ENCODE measurements around the gene AWAT2. TPM values are rescaled to one million over a fixed set of nuclear protein-coding genes. Genes with fewer than 3 reads are reported as not detected.

The AWAT2 gene
- total RNA-seq: not detected
- not detected for polyA plus RNA-seq
- total RNA-seq: 0 reads per million in 6 experiments

DNA sequence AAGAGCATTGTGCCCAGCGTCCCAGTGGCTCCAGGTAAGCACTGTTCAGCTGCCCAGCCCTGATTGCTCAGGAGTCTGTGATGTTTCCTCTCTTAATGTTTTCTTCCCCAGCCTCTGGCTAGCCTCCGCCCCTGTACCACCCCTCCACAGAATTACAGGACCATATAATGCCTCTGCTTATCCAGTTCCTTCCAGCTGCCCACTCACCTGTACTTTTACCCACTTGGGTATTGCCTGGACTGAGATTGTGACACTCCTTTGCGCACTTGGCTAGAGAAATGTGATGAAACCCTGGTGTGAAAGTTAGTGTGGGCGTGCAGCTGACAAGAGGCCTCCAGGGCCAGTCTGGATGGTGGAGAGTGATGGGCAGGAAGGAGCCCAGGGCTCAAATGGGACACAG lies at the start of gene AWAT2:
Gene AWAT2 (minus strand): TSS at position 14 of the 400 bp plus-strand sequence. CDS start 6 bp downstream, at position 8.
- no peak within 1 kb of the TSS for H3K4me3 Mint-ChIP-seq
- DNase-seq (no peak), ATAC-seq (no peak)
- H3K4me1 Mint-ChIP-seq: no peaks in the 10 kb centered on the region
- peak within 1 kb of the TSS in 2 of 10 donors; percentile 5 to 37 for H3K27ac Mint-ChIP-seq
- H3K36me3 Mint-ChIP-seq: no peaks in the 10 kb centered on the region
- H3K9me3 Mint-ChIP-seq: no peaks in the 10 kb centered on the region
- POLR2A ChIA-PET: no interaction called here
- peaks cover 0 to 10% (median 0%) of the 10 kb centered on the region in 5 donors for H3K27me3 Mint-ChIP-seq

- peaks cover 0 to 4% (median 0%) of the 10 kb centered on the region in 9 donors for H3K9me3 Mint-ChIP-seq
- POLR2A ChIA-PET: no interaction called here
- no peaks in the 10 kb centered on the region for H3K4me1 Mint-ChIP-seq
- no peak overlapping the region for H3K4me3 Mint-ChIP-seq
- no peak for ATAC-seq
- no peak for DNase-seq
- H3K27me3 Mint-ChIP-seq: peaks cover 5 to 20% (median 7%) of the 10 kb centered on the region in 5 donors
- H3K27ac Mint-ChIP-seq: no peak overlapping the region
- no peaks in the 10 kb centered on the region for H3K36me3 Mint-ChIP-seq
These were observed 46.3 kb upstream of the AWAT2 start for GRCh38 chrX:70096052-70096451.

- H3K9me3 Mint-ChIP-seq: no peaks in the 10 kb centered on the region
- peaks cover 0 to 10% (median 0%) of the 10 kb centered on the region in 5 donors for H3K27me3 Mint-ChIP-seq
- no peak for ATAC-seq
- no peak for DNase-seq
- H3K36me3 Mint-ChIP-seq: no peaks in the 10 kb centered on the region
- H3K27ac Mint-ChIP-seq: no peak overlapping the region
- POLR2A ChIA-PET: no interaction called here
- H3K4me3 Mint-ChIP-seq: no peak overlapping the region
- H3K4me1 Mint-ChIP-seq: peaks cover 0 to 8% (median 1%) of the 10 kb centered on the region in 4 donors
These were observed 42.5 kb upstream of the AWAT2 start for GRCh38 chrX:70092247-70092646.

- Mint-ChIP-seq H3K27ac (no peak overlapping the region), H3K9me3 (no peaks in the 10 kb centered on the region), H3K27me3 (no peaks in the 10 kb centered on the region), H3K4me1 (peaks cover 0 to 8% (median 1%) of the 10 kb centered on the region in 4 donors), H3K4me3 (no peak overlapping the region), H3K36me3 (no peaks in the 10 kb centered on the region)
- POLR2A ChIA-PET: no interaction called here
- no peak for DNase-seq
- no peak for ATAC-seq
These were observed 40.0 kb upstream of the AWAT2 start for GRCh38 chrX:70089604-70090297.

GRCh38 chrX:70088751-70089150 lies 39.0 kb upstream of the AWAT2 start:
- no peaks in the 10 kb centered on the region for H3K27me3 Mint-ChIP-seq
- POLR2A ChIA-PET: no interaction called here
- no peak for DNase-seq
- no peak overlapping the region for H3K27ac Mint-ChIP-seq
- peaks cover 0 to 8% (median 1%) of the 10 kb centered on the region in 4 donors for H3K4me1 Mint-ChIP-seq
- H3K36me3 Mint-ChIP-seq: no peaks in the 10 kb centered on the region
- no peak for ATAC-seq
- no peaks in the 10 kb centered on the region for H3K9me3 Mint-ChIP-seq
- no peak overlapping the region for H3K4me3 Mint-ChIP-seq

DNA sequence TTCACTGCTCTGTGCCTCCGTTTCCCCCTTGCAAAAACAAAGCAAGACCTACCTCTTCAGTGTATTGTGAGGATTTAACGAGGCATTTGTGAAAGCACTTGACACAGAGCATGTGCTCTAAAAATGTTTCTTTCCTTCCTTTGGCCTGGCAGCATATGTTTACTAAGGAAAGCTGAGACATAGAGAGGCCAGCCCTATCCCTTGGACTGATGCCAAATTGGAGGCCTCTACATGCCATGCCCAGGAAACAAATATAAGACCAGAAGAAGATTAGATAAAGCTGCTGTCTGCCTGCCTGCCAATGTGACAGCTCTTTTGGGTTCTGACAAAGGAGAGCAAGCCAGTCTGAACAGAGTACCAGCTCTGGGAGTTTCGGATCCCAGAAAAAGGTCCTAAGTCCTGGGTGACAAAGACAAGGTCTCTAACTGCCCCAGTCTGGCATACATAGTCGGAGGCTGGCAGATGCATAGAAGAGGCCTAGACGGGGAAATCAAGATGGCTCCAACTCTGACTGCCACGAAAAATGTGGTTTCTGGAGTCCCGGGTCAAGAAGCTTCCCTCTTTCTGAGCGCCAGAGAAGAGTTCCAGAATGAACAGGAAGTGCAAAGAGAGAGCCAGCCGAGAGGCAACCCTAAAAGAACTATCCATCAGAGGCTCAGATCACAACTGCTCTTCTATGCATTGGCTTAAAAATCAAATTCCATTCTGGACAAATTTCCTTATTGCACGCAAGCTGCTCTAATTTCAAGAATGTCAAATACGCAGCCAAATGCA lies 38.3 kb upstream of the AWAT2 start:
- H3K36me3 Mint-ChIP-seq: no peaks in the 10 kb centered on the region
- no peaks in the 10 kb centered on the region for H3K27me3 Mint-ChIP-seq
- H3K9me3 Mint-ChIP-seq: no peaks in the 10 kb centered on the region
- H3K27ac Mint-ChIP-seq: no peak overlapping the region
- no peak overlapping the region for H3K4me3 Mint-ChIP-seq
- DNase-seq (no peak), ATAC-seq (no peak)
- H3K4me1 Mint-ChIP-seq: peaks cover 0 to 8% (median 1%) of the 10 kb centered on the region in 4 donors
- POLR2A ChIA-PET: no interaction called here

GRCh38 chrX:70084592-70085240 lies 35.0 kb upstream of the AWAT2 start:
- POLR2A ChIA-PET: no interaction called here
- Mint-ChIP-seq H3K4me3 (no peak overlapping the region), H3K27ac (no peak overlapping the region), H3K9me3 (no peaks in the 10 kb centered on the region), H3K36me3 (no peaks in the 10 kb centered on the region), H3K27me3 (no peaks in the 10 kb centered on the region), H3K4me1 (peaks cover 0 to 4% (median 1%) of the 10 kb centered on the region in 4 donors)
- DNase-seq: no peak
- no peak for ATAC-seq

GRCh38 chrX:70082723-70083122 lies 33.0 kb upstream of the AWAT2 start:
- H3K9me3 Mint-ChIP-seq: peaks cover 0 to under 1% (median 0%) of the 10 kb centered on the region in 9 donors
- H3K4me3 Mint-ChIP-seq: no peak overlapping the region
- no peak for ATAC-seq

GRCh38 chrX:70079870-70080269 lies 30.1 kb upstream of the AWAT2 start:
- H3K27ac Mint-ChIP-seq: no peak overlapping the region
- peaks cover 0 to 3% (median 0%) of the 10 kb centered on the region in 5 donors for H3K27me3 Mint-ChIP-seq

More at GRCh38 chrX:70082723-70083122, 33.0 kb upstream of the AWAT2 start:
- Mint-ChIP-seq H3K4me1 (no peaks in the 10 kb centered on the region), H3K27me3 (peaks cover 0 to 3% (median 0%) of the 10 kb centered on the region in 5 donors), H3K36me3 (peaks cover 0 to 4% (median 0%) of the 10 kb centered on the region in 3 donors), H3K27ac (no peak overlapping the region)
- POLR2A ChIA-PET: no interaction called here
- no peak for DNase-seq

GRCh38 chrX:70079297-70079696 lies 29.6 kb upstream of the AWAT2 start:
- Mint-ChIP-seq H3K27ac (no peak overlapping the region), H3K36me3 (peaks cover 0 to 4% (median 0%) of the 10 kb centered on the region in 3 donors), H3K9me3 (peaks cover 0 to 13% (median 0%) of the 10 kb centered on the region in 9 donors), H3K4me1 (no peaks in the 10 kb centered on the region), H3K27me3 (peaks cover 0 to 3% (median 0%) of the 10 kb centered on the region in 5 donors), H3K4me3 (no peak overlapping the region)
- ATAC-seq (no peak), DNase-seq (no peak)
- POLR2A ChIA-PET: no interaction called here

More at GRCh38 chrX:70079870-70080269, 30.1 kb upstream of the AWAT2 start:
- POLR2A ChIA-PET: no interaction called here
- no peaks in the 10 kb centered on the region for H3K4me1 Mint-ChIP-seq
- peaks cover 0 to 4% (median 0%) of the 10 kb centered on the region in 3 donors for H3K36me3 Mint-ChIP-seq
- H3K9me3 Mint-ChIP-seq: peaks cover 0 to 13% (median 0%) of the 10 kb centered on the region in 9 donors
- no peak overlapping the region for H3K4me3 Mint-ChIP-seq
- no peak for DNase-seq
- ATAC-seq: no peak

DNA sequence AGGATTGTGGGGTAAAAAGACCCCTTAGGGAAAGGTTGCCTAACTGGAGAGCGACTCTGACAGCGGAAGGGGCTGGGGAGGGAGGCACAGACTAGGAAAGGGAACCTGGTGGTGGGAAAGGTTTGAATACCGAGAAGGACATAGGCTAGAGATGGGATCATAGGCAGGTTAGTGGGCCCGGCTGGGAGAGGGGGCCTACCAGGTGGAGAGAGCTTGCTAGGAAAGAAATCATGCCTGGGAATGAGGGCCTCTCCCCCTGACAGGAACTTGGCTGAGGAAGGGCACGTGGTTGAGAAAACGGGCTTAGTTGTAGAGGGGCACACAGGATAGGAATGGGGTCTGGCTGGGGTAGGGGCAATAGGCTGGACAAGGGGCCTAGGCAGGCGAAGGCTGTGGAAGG lies 16.9 kb upstream of the AWAT2 start:
- no peak overlapping the region for H3K4me3 Mint-ChIP-seq
- POLR2A ChIA-PET: no interaction called here
- H3K27ac Mint-ChIP-seq: peak overlapping the region in 1 of 10 donors; percentile 57
- ATAC-seq (no peak), DNase-seq (no peak)
- no peaks in the 10 kb centered on the region for H3K4me1 Mint-ChIP-seq
- H3K36me3 Mint-ChIP-seq: no peaks in the 10 kb centered on the region
- H3K9me3 Mint-ChIP-seq: peaks cover 0 to 2% (median 0%) of the 10 kb centered on the region in 9 donors
- peaks cover 0 to 23% (median 9%) of the 10 kb centered on the region in 5 donors for H3K27me3 Mint-ChIP-seq

- Mint-ChIP-seq H3K9me3 (peaks cover 0 to 2% (median 0%) of the 10 kb centered on the region in 9 donors), H3K36me3 (no peaks in the 10 kb centered on the region), H3K27me3 (peaks cover 0 to 23% (median 9%) of the 10 kb centered on the region in 5 donors), H3K4me3 (no peak overlapping the region), H3K4me1 (no peaks in the 10 kb centered on the region), H3K27ac (no peak overlapping the region)
- no peak for DNase-seq
- ATAC-seq: no peak
- POLR2A ChIA-PET: no interaction called here
These were observed 13.3 kb upstream of the AWAT2 start for GRCh38 chrX:70062961-70063550.

Data from naive thymus-derived CD8-positive, alpha-beta T cell (primary cell).